Fibroblast of lung (primary cell): ENCODE data around the gene CLIP4. TPM values are rescaled to one million over a fixed set of nuclear protein-coding genes. Genes with fewer than 3 reads are reported as not detected.

ENCODE experiments used
- DNase-seq, 2 donors: peaks; one replicate each; pipeline versions ENCODE4 v3.0.0 to v3.0.0-alpha.2; 2010; ENCODE audit warnings: low read depth in 2 of 2
- H2AFZ ChIP-seq: 2 replicates; pipeline ENCODE4 v1.5.1; 2012; ENCODE audit warnings: low read length, control low read depth, inconsistent platforms
- H3K27ac ChIP-seq: 2 replicates; pipeline ENCODE4 v1.5.1; 2011; ENCODE audit warnings: low read length, control low read depth; ENCODE audit not compliant: insufficient read depth
- H3K27me3 ChIP-seq: 2 replicates; pipeline ENCODE4 v1.5.1; 2011; ENCODE audit warnings: mild to moderate bottlenecking, low read length; ENCODE audit not compliant: control insufficient read depth, insufficient read depth
- H3K36me3 ChIP-seq: 2 replicates; pipeline ENCODE4 v1.5.1; 2011; ENCODE audit warnings: low read length; ENCODE audit not compliant: control insufficient read depth, insufficient read depth
- H3K4me1 ChIP-seq: 2 replicates; pipeline ENCODE4 v1.5.1; 2011; ENCODE audit warnings: low read length; ENCODE audit not compliant: control insufficient read depth, insufficient read depth; ENCODE audit errors: extremely low read depth
- H3K4me2 ChIP-seq: 2 replicates; pipeline ENCODE4 v1.5.1; 2011; ENCODE audit warnings: low read length, control low read depth; ENCODE audit not compliant: insufficient read depth; ENCODE audit errors: extremely low read depth
- H3K4me3 ChIP-seq, 4 experiments: fragments of 200-600 bp in 1 of 4; sonication (generic) in 1 of 4; replicated peaks in 1 of 4; 2 replicates each; pipeline ENCODE4 v1.5.1; 2011 to 2016; ENCODE audit warnings: low read length in 4 of 4, low read depth in 3 of 4, mild to moderate bottlenecking in 3 of 4, control low read depth in 2 of 4, inconsistent platforms in 1 of 4, mixed read lengths in 1 of 4; ENCODE audit not compliant: insufficient read depth in 1 of 4; ENCODE audit errors: control extremely low read depth in 1 of 4
- H3K79me2 ChIP-seq: 2 replicates; pipeline ENCODE4 v1.5.1; 2012; ENCODE audit warnings: mild to moderate bottlenecking, low read length, inconsistent platforms; ENCODE audit not compliant: control insufficient read depth, insufficient read depth
- H3K9ac ChIP-seq: 2 replicates; pipeline ENCODE4 v1.5.1; 2011; ENCODE audit warnings: mild to moderate bottlenecking, low read length, control low read depth; ENCODE audit not compliant: insufficient read depth
- H3K9me3 ChIP-seq: 2 replicates; pipeline ENCODE4 v1.5.1; 2012; ENCODE audit warnings: low read depth, low read length; ENCODE audit not compliant: control insufficient read depth, insufficient read depth
- H4K20me1 ChIP-seq: 2 replicates; pipeline ENCODE4 v1.5.1; 2011; ENCODE audit warnings: low read length; ENCODE audit not compliant: control insufficient read depth, insufficient read depth; ENCODE audit errors: extremely low read depth
- CTCF ChIP-seq, 2 donors: IDR thresholded peaks in 1 of 2; conservative IDR thresholded peaks in 1 of 2; 1 replicate in 1 of 2; 2 replicates in 1 of 2; pipeline ENCODE4 v1.5.1; 2011 to 2012; ENCODE audit warnings: low read length in 2 of 2, control low read depth in 1 of 2, inconsistent platforms in 1 of 2, low read depth in 1 of 2, mild to moderate bottlenecking in 1 of 2
- EZH2 ChIP-seq: IDR thresholded peaks from 2 replicates; pipeline ENCODE4 v1.5.1; 2012; ENCODE audit warnings: low read length, control low read depth, mild to moderate bottlenecking; ENCODE audit errors: missing control alignments
- polyA plus RNA-seq, 2 donors: library from polyadenylated mRNA; depleted of rRNA in 1 of 2; stranded (reverse) in 1 of 2; unstranded in 1 of 2; fragments of >200 nt; gene quantifications; 2 replicates each; pipeline ENCODE4 v1.2.1, GENCODE V29; 2011 to 2012; ENCODE audit warnings: missing spikeins in 1 of 2
- total RNA-seq: library from RNA; depleted of rRNA; stranded (reverse); fragments of >200 nt; gene quantifications from 2 replicates; pipeline ENCODE4 v1.2.1, GENCODE V29; 2014

CLIP4 gene
- total and polyA plus RNA-seq, 2 donors (not counting 1 experiment from before 2014, with no cell fraction given), result 39.9 to 127 TPM

DNA sequence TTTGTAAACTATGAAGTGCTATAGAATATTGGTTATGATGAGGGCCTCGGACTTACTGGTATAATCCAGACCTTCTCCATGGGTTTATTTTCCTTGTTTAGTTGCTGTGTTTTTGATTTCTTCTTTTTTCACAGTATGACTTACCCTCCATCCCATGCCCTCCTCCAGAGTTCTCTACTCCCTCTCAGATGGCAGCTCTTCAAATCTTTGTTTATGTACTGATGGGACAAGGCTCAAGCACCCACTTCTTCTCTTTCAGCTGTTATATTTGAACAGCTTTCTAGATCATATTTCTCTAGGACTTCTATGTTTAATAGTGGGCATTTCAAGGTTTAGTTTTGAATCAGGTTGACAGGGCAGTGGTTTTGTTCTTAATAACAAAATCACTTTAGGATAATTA, 43.9 kb downstream of the CLIP4 start:
- peaks cover 7% of the 10 kb centered on the region for H3K36me3 ChIP-seq
- H3K4me2 ChIP-seq, result no peak overlapping the region
- H4K20me1 ChIP-seq, result no peaks in the 10 kb centered on the region
- no peak overlapping the region for H3K4me3 ChIP-seq
- no peaks in the 10 kb centered on the region for H3K9me3 ChIP-seq
- no peak overlapping the region for H3K9ac ChIP-seq
- H3K4me1 ChIP-seq, result no peaks in the 10 kb centered on the region
- H3K27me3 ChIP-seq, result no peaks in the 10 kb centered on the region
- DNase-seq, result no peak
- H3K79me2 ChIP-seq, result no peaks in the 10 kb centered on the region
- no peak overlapping the region for H2AFZ ChIP-seq
- H3K27ac ChIP-seq, result no peak overlapping the region
- no peak for TF ChIP-seq CTCF (conservative IDR thresholded peaks at IDR 0.05 in 1 of 2, IDR thresholded peaks at IDR 0.05 in 1 of 2; ENCODE audit: low read depth in 1 of 2, low read length in 2 of 2)
- TF ChIP-seq EZH2, result no peak

- Histone ChIP-seq H3K36me3 (peaks cover 4% of the 10 kb centered on the region), H3K4me3 (no peak overlapping the region), H3K9ac (no peak overlapping the region), H3K4me1 (no peaks in the 10 kb centered on the region), H3K9me3 (no peaks in the 10 kb centered on the region), H3K4me2 (no peak overlapping the region), H3K27ac (no peak overlapping the region), H3K79me2 (no peaks in the 10 kb centered on the region), H3K27me3 (no peaks in the 10 kb centered on the region), H2AFZ (no peak overlapping the region), H4K20me1 (no peaks in the 10 kb centered on the region)
- TF ChIP-seq EZH2 (no peak), CTCF (conservative IDR thresholded peaks at IDR 0.05 in 1 of 2, IDR thresholded peaks at IDR 0.05 in 1 of 2; ENCODE audit: low read depth in 1 of 2, low read length in 2 of 2) (no peak)
- no peak for DNase-seq
Measured at GRCh38 chr2:29160184-29160583, 45.0 kb downstream of the CLIP4 start.

DNA sequence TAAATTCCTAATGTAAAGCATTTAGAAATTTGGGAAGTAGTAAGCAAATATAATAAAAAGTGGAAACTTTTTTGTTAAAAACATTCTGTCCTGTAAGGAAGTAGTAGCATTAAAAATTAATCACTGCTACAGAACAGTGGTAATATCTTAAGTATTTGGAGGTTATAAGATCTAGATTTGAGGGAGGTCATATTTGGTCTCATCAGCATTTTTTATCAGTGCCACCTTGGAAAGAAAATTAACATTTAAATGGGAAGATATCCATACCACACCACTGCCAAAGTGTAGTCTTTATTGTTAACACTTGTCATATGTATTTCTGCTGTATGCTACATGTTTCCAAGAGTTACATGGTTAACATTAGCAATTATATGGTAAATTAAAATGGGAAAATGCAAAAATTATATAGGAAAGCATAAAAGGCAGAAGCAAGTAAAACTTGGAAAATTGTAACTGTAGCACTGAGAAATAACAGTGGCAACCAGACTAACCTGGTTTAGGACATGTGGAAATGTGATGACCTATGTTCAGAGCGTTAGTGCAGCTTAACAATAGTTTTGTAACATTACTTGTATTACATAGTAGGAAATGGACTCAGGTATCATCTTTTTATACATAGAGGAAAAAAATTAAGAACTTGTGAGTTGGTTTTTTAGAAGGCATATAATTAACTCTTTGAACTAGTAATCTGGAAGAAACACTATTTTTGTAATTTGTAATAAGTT, 47.2 kb downstream of the CLIP4 start:
- Histone ChIP-seq H3K4me3 (no peak overlapping the region), H3K4me2 (no peak overlapping the region), H3K9me3 (no peaks in the 10 kb centered on the region), H3K27ac (no peak overlapping the region), H3K36me3 (peaks cover 4% of the 10 kb centered on the region), H3K4me1 (no peaks in the 10 kb centered on the region), H3K79me2 (no peaks in the 10 kb centered on the region), H3K27me3 (no peaks in the 10 kb centered on the region), H3K9ac (no peak overlapping the region), H4K20me1 (no peaks in the 10 kb centered on the region), H2AFZ (no peak overlapping the region)
- TF ChIP-seq CTCF (conservative IDR thresholded peaks at IDR 0.05 in 1 of 2, IDR thresholded peaks at IDR 0.05 in 1 of 2; ENCODE audit: low read depth in 1 of 2, low read length in 2 of 2) (no peak), EZH2 (no peak)
- no peak for DNase-seq
